Activated naive CD8-positive, alpha-beta T cell treated with anti-CD3 and anti-CD28 coated beads, Interleukin-2, amount 50 U/mL, for 24 hours (primary cell): Measurements from ENCODE around the gene HTT.

ENCODE experiments used
- ATAC-seq: fragments of 150-1000 bp; cut with Tn5 transposase; one replicate; pipeline ENCODE4 v1.10.0; 2021
- DNase-seq: peaks from one replicate; pipeline ENCODE4 v3.0.0; 2021
- H3K27ac Mint-ChIP-seq: one replicate; pipeline ENCODE4 v1.8.0; 2021; ENCODE audit warnings: mild to moderate bottlenecking, mixed read lengths
- H3K27me3 Mint-ChIP-seq: one replicate; pipeline ENCODE4 v1.8.0; 2021; ENCODE audit warnings: mixed read lengths
- H3K36me3 Mint-ChIP-seq: one replicate; pipeline ENCODE4 v1.8.0; 2021; ENCODE audit warnings: low read depth, mixed read lengths
- H3K4me1 Mint-ChIP-seq: one replicate; pipeline ENCODE4 v1.8.0; 2021; ENCODE audit warnings: mixed read lengths
- H3K4me3 Mint-ChIP-seq: one replicate; pipeline ENCODE4 v1.8.0; 2021; ENCODE audit warnings: mild to moderate bottlenecking, moderate library complexity, mixed read lengths
- H3K9me3 Mint-ChIP-seq: one replicate; pipeline ENCODE4 v1.8.0; 2021; ENCODE audit warnings: mixed read lengths

HTT gene

DNA sequence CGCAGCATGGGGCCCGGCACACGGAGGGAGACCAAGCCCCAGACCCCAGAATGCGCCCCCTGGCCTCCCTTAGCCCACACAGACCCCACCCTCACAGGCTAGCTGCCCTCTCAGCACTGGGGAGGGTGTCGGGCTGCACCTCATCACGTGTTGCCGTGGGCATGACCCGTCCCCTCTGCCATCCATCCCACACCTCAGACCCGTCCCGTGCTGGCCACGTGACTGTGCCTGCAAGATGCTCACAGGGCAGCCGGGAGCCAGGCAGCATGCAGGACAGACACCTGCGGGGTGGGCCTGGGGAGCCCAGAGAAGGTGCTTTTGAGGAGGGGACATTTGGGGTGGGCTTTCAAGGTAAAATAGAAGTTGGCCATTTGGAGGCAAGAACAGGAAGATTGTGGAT lies 179.3 kb downstream of the HTT start:
- Mint-ChIP-seq H3K27ac (no peak overlapping the region), H3K4me1 (no peaks in the 10 kb centered on the region), H3K36me3 (no peaks in the 10 kb centered on the region), H3K4me3 (no peak overlapping the region), H3K9me3 (no peaks in the 10 kb centered on the region), H3K27me3 (no peaks in the 10 kb centered on the region)
- ATAC-seq, result no peak
- no peak for DNase-seq

DNA sequence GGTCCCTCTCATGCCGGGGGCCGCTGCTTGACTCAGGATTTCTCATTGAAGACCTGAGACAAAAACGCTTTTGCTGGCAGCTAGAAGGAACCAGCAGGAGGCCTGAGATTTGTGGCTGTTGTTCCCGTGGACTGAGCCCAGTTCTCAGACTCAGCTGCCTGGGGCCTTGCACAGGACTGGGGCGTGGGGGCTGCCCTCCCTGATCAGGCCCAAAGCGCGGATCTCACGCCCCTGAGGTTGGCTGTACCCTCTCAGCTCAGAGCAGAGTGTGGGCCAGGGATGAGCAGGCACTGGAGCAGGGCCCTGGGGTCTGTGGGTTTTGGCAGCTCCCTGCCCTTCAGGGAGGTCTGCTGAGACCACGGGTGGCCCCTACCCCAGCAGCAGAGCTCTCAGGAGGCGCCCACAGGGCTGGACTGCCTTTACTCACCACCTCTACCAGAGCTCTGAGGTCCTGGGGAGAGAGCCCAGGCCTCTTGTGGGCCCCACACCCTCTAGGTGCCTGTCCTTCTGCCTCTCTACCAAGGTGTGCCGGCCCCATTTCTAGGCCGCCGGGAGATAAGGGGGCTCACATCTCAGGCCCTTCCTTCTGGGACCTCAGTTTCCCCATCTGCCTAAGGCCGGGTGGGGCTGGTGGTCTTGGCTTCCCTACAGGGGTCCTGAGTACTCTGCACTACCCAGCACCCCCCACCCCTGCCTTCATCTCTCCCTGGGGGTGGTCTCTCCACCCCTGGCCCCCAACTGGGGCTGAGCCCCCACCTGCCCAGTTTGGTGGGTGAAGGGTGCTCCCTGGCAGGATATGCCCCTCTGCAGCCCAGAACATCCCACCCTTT lies 180.0 kb downstream of the HTT start:
- Mint-ChIP-seq H3K27me3 (no peaks in the 10 kb centered on the region), H3K27ac (no peak overlapping the region), H3K4me1 (no peaks in the 10 kb centered on the region), H3K9me3 (no peaks in the 10 kb centered on the region), H3K36me3 (no peaks in the 10 kb centered on the region), H3K4me3 (no peak overlapping the region)
- DNase-seq, result no peak
- ATAC-seq, result no peak

DNA sequence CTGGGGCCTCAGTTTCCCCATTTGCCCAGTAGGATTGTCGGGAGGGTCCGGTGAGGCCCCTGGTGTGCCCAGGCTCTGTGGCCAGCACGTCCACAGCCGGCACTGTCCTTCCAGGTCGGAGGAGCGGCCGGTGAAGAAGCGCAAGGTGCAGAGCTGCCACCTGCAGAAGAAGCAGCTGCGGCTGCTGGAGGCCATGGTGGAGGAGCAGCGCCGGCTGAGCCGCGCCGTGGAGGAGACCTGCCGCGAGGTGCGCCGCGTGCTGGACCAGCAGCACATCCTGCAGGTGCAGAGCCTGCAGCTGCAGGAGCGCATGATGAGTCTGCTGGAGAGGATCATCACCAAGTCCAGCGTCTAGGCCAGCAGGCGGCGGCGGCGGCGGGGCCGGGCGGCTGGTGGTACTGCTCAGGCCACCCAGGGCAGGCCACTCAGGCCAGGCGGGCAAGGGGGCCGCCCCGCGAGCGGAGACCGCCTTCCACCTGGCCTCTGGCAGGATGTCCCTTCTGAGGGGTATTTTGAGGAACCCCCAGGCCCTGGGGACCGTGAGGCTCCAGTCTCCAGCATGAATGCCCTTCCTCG lies 181.2 kb downstream of the HTT start:
- no peak for DNase-seq
- Mint-ChIP-seq H3K4me3 (no peak overlapping the region), H3K4me1 (no peaks in the 10 kb centered on the region), H3K9me3 (no peaks in the 10 kb centered on the region), H3K36me3 (no peaks in the 10 kb centered on the region), H3K27me3 (no peaks in the 10 kb centered on the region), H3K27ac (no peak overlapping the region)
- ATAC-seq, result no peak

DNA sequence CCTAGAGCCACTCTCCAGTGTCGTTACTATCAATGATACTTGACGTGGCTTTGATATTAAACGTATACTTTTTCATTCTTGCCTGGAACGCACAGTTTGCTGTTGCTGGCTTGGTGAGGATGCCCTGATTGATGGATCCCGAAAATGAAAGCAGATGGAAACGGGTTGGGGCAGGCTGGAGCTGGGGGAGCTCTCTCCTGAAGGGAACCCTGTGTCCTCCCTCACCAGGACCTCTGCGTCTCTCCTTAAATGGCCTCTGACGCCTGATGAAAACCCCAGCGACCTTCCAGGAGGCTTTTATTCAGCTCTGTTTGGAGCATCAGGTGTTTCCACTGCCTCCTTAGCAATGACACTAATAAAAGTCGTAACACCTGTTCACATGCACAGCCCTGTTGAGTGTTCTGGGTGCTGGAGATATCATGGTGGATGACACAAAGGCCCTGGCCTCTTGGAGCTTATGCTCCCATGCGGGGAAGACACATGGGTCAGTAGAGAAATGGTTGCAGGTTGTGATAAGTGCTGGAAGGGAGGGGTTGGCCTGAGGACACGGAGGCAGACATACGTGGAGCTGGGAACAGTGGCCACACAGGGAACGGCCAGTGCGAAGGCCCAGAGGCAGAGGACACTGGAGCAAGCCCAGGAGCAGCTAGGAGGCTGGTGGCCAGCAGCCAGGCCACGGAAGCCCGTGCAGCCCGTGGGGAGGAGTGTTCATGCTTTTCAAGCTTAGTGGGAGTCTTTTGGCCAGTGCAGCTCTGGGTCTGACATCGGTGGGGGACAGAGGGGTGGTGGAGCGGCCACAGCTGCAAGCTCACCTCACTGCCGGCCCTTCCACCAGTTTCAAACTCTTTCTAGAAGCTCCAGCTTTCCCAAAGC lies 182.0 kb downstream of the HTT start:
- Mint-ChIP-seq H3K36me3 (no peaks in the 10 kb centered on the region), H3K27ac (no peak overlapping the region), H3K4me1 (no peaks in the 10 kb centered on the region), H3K9me3 (no peaks in the 10 kb centered on the region), H3K27me3 (no peaks in the 10 kb centered on the region), H3K4me3 (no peak overlapping the region)
- no peak for DNase-seq
- no peak for ATAC-seq

DNA sequence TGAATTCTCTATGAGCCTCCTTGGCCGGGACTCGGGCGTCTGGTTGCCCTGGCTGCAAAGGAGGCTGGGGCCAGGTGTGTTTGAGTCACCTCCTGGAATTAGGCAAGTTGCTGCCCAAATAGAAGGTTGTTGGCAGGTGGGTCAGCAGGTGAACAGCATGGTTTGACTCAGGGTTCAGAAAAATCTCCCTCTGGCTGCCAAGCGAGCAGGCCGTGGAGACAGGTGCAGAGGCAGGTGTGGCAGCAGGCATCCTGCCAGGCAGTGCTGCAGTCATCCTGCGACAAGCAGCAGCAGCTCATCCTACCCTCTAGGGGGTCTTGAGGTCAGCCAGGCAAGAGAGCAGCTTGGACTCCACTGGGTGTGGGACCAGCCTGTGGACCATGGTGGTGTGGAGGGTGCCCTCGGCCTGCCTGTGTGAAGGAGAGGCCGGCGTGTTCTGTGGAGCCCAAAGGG lies 182.6 kb downstream of the HTT start:
- H3K4me1 Mint-ChIP-seq, result no peaks in the 10 kb centered on the region
- no peaks in the 10 kb centered on the region for H3K9me3 Mint-ChIP-seq
- H3K36me3 Mint-ChIP-seq, result no peaks in the 10 kb centered on the region
- DNase-seq (no peak), ATAC-seq (no peak)
- no peaks in the 10 kb centered on the region for H3K27me3 Mint-ChIP-seq
- no peak overlapping the region for H3K4me3 Mint-ChIP-seq
- H3K27ac Mint-ChIP-seq, result no peak overlapping the region

- no peaks in the 10 kb centered on the region for H3K27me3 Mint-ChIP-seq
- no peaks in the 10 kb centered on the region for H3K9me3 Mint-ChIP-seq
- ATAC-seq, result no peak
- H3K27ac Mint-ChIP-seq, result no peak overlapping the region
- H3K4me3 Mint-ChIP-seq, result no peak overlapping the region
- no peaks in the 10 kb centered on the region for H3K36me3 Mint-ChIP-seq
- no peaks in the 10 kb centered on the region for H3K4me1 Mint-ChIP-seq
- no peak for DNase-seq
Observed at GRCh38 chr4:3257556-3258482, 183.3 kb downstream of the HTT start.

DNA sequence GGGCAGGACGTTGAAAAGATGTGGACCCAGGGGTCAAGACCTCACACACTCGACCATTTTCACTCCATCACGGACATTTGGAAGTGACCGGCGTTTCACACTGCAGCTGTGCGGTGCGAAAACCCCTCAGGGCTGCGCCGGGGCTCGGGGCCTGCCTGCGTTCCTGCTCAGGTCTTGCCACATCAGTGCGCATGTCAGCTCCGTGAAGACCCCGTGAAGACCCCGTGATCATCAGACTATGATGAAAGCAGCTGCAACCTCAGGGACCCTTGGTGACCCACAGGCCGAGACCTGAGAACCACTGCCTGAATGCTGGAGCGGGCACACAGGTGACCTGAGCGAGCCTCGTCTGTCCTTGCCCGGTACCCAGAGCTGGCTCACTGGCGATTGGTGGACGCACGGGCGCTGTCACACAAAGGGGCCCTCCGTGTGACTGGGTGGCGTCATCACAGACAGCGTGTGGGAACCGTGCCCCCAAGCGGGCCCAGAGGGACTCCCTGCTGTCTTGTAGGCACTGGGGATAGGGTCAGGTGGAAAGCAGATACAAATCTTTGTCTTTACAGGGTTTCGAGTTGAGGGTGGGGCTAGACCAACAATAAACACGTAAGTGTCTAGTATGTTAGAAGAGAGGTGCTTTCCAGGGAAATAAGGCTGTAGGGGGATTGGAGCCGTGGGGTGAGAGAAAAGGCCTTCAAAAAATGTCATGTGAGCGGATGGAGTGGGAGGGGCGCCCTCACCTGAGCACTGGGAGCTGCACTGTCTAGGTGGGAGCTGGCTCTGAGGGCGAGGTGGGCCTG lies 187.1 kb downstream of the HTT start:
- DNase-seq (no peak), ATAC-seq (no peak)
- Mint-ChIP-seq H3K27ac (no peak overlapping the region), H3K9me3 (no peaks in the 10 kb centered on the region), H3K27me3 (no peaks in the 10 kb centered on the region), H3K4me3 (no peak overlapping the region), H3K36me3 (no peaks in the 10 kb centered on the region), H3K4me1 (no peaks in the 10 kb centered on the region)

DNA sequence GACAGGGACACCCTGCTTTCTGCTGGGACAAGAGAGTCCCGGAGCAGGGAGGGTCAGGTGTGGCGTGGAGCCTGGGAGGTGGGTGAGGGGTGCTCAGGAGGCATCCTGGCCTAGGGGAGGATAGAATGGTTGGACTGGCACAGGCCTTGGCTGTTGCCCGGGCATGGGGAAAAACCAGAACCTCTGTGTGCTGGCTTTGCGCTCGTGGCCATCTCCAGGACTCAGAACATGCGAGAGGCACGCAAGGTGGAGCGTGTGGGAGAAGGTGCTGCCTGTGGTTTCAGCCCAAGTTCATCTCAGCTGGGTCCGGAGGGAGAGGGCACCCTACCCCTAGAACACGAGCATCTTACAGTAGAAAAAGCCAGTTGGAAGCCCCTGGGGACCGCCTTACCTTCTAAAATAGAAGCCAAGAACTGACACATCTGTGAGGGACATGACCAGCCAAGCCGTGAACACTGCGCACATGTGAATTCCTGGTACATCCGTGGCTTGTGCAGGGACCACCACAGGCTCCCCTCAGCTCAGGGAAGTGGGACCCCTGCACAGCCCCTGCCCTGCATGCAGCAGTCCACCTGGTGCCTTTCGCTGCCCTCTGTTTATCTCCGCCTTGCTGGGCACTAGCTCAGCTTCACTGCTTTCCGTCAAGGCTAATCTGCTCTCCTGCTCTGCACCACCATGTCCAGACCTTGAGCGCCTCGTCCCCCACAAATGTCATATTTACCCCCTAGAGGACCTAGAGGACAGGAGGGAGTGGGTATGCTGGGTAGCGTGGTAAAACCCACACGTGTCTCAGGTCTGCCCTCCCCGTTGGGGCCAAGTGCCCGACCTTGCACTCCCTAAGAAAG lies 187.9 kb downstream of the HTT start:
- Mint-ChIP-seq H3K27me3 (no peaks in the 10 kb centered on the region), H3K27ac (no peak overlapping the region), H3K4me1 (no peaks in the 10 kb centered on the region), H3K36me3 (no peaks in the 10 kb centered on the region), H3K4me3 (no peak overlapping the region), H3K9me3 (no peaks in the 10 kb centered on the region)
- ATAC-seq (no peak), DNase-seq (no peak)

- Mint-ChIP-seq H3K9me3 (no peaks in the 10 kb centered on the region), H3K4me3 (no peak overlapping the region), H3K4me1 (no peaks in the 10 kb centered on the region), H3K27ac (no peak overlapping the region), H3K27me3 (no peaks in the 10 kb centered on the region), H3K36me3 (no peaks in the 10 kb centered on the region)
- no peak for DNase-seq
- ATAC-seq, result peak; percentile 15
Observed at GRCh38 chr4:3263053-3263875, 188.8 kb downstream of the HTT start.

- H3K27me3 Mint-ChIP-seq, result no peaks in the 10 kb centered on the region
- no peaks in the 10 kb centered on the region for H3K36me3 Mint-ChIP-seq
- H3K4me1 Mint-ChIP-seq, result no peaks in the 10 kb centered on the region
- DNase-seq (no peak), ATAC-seq (no peak)
- no peaks in the 10 kb centered on the region for H3K9me3 Mint-ChIP-seq
- no peak overlapping the region for H3K4me3 Mint-ChIP-seq
- H3K27ac Mint-ChIP-seq, result no peak overlapping the region
Observed at GRCh38 chr4:3263876-3264193, 189.4 kb downstream of the HTT start.

DNA sequence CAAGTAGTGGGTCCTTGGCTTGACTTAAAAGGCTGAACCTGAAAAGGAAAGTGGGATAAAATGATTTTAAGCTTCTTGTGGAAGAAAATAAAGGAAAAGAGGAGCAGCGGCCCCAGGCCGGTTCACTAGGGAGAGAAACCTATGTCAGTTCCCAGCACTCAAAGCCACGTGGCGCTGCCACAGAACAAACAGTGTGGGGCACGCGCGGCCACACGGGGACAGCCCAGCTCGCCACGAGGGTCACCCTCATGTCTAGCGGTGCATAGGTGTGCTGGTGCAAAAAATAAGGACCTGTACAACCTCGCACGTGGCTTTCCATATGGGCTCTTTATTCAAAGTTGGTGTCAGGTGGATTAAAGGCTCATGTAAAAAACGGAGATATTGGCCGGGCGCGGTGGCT lies 191.6 kb downstream of the HTT start:
- no peak overlapping the region for H3K27ac Mint-ChIP-seq

DNA sequence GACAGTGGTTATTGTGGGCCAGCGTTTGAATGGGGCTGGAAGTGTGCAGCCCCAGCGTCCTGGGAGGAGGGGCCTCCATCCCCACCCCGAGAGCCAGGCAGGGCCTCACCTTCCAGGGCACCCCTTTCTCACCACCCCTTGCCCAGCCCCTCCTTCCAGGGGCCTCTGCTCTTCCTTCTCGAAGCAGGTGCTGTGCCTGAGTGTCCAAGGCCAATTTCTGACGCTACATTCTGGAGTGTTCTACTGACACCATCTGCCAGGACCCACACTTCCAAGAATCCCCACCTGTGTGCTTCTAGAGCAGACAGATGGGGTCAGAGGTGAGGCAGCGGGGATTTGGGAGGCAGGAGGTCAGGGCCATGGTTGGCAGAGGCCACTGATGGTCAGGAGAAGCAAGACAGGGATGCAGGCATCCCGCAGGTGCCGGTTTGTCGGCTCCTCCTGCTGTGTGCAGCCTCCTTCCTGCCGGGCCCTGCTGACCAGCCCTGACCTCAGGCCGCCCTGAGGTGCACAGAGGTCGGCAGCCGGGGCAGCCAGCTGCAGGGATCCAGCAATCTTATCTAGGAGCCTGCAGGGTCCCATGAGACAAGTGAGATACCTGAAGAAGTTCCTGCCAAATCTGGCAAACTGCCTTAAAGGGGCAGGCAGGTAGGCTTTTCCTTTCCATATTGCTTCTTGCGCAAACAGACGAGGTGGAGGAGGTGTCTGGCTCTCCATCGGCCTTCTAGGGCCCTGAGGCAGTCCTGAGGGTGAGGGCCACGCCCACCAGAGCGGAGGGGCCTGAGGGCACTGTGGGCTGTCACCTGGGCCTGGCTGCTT lies 193.3 kb downstream of the HTT start:
- Mint-ChIP-seq H3K9me3 (no peaks in the 10 kb centered on the region), H3K27me3 (no peaks in the 10 kb centered on the region), H3K4me3 (no peak overlapping the region), H3K36me3 (peaks cover 1% of the 10 kb centered on the region), H3K27ac (no peak overlapping the region), H3K4me1 (no peaks in the 10 kb centered on the region)
- ATAC-seq (no peak), DNase-seq (no peak)

More for the DNA sequence above, 191.6 kb downstream of the HTT start:
- Mint-ChIP-seq H3K27me3 (no peaks in the 10 kb centered on the region), H3K9me3 (no peaks in the 10 kb centered on the region), H3K4me3 (no peak overlapping the region), H3K4me1 (no peaks in the 10 kb centered on the region), H3K36me3 (no peaks in the 10 kb centered on the region)
- ATAC-seq (no peak), DNase-seq (no peak)
